Nephron progenitor cell (in vitro differentiated cells): Measurements from ENCODE around the gene IRF2BP2.

ENCODE experiments used
- DNase-seq: peaks from one replicate; pipeline ENCODE4 v3.0.0; 2021
- H3K27ac Mint-ChIP-seq: 2 replicates; pipeline ENCODE4 v1.8.0; 2021; ENCODE audit warnings: mild to moderate bottlenecking, moderate library complexity, mixed read lengths
- H3K27me3 Mint-ChIP-seq: 2 replicates; pipeline ENCODE4 v1.8.0; 2021; ENCODE audit warnings: mild to moderate bottlenecking, low read depth, mixed read lengths; ENCODE audit not compliant: poor library complexity
- H3K36me3 Mint-ChIP-seq: 2 replicates; pipeline ENCODE4 v1.8.0; 2021; ENCODE audit warnings: low read depth, mixed read lengths
- H3K4me1 Mint-ChIP-seq: 2 replicates; pipeline ENCODE4 v1.8.0; 2021; ENCODE audit warnings: mixed read lengths
- H3K4me3 Mint-ChIP-seq: 2 replicates; pipeline ENCODE4 v1.8.0; 2021; ENCODE audit warnings: mild to moderate bottlenecking, moderate library complexity, mixed read lengths
- H3K9me3 Mint-ChIP-seq: 2 replicates; pipeline ENCODE4 v1.8.0; 2021; ENCODE audit warnings: mild to moderate bottlenecking, moderate library complexity, mixed read lengths
- TF ChIP-seq, protein P1 (sequence below): fragments of 200-600 bp; sonication (generic); IDR thresholded peaks from 2 replicates; pipeline ENCODE4 v1.5.0; 2021; ENCODE audit warnings: antibody characterized with exemption

Gene IRF2BP2

DNA sequence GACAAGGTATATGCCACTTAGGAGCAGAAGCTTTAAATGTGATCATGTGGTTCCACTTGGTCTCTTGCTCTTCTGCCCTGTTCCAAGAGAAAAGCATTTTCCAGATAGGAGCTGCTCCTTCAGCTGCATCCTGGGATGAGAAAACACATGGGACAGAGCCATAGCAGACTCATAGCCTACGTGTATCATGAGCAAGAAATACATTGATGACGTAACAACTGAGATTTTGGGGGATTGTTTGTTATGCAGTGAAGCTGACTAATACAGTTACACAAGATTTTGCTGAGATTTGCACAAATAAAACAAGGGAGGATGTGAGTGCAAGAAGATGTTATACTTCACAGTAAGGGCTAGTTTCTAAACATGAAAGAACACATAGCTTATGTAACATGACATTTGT, 36.0 kb upstream of the IRF2BP2 start:
- H3K27me3 Mint-ChIP-seq = peaks cover 19% of the 10 kb centered on the region
- H3K27ac Mint-ChIP-seq = no peak overlapping the region
- peaks cover 10% of the 10 kb centered on the region for H3K9me3 Mint-ChIP-seq
- no peak for DNase-seq
- H3K36me3 Mint-ChIP-seq = no peaks in the 10 kb centered on the region
- TF ChIP-seq, protein P1, sequence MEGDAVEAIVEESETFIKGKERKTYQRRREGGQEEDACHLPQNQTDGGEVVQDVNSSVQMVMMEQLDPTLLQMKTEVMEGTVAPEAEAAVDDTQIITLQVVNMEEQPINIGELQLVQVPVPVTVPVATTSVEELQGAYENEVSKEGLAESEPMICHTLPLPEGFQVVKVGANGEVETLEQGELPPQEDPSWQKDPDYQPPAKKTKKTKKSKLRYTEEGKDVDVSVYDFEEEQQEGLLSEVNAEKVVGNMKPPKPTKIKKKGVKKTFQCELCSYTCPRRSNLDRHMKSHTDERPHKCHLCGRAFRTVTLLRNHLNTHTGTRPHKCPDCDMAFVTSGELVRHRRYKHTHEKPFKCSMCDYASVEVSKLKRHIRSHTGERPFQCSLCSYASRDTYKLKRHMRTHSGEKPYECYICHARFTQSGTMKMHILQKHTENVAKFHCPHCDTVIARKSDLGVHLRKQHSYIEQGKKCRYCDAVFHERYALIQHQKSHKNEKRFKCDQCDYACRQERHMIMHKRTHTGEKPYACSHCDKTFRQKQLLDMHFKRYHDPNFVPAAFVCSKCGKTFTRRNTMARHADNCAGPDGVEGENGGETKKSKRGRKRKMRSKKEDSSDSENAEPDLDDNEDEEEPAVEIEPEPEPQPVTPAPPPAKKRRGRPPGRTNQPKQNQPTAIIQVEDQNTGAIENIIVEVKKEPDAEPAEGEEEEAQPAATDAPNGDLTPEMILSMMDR = no peak
- H3K4me3 Mint-ChIP-seq = no peak overlapping the region
- H3K4me1 Mint-ChIP-seq = peaks cover 8% of the 10 kb centered on the region

- Mint-ChIP-seq H3K9me3 (peaks cover 10% of the 10 kb centered on the region), H3K36me3 (no peaks in the 10 kb centered on the region), H3K4me1 (peaks cover 8% of the 10 kb centered on the region), H3K27me3 (peaks cover 20% of the 10 kb centered on the region), H3K27ac (no peak overlapping the region), H3K4me3 (no peak overlapping the region)
- no peak for DNase-seq
- TF ChIP-seq, protein P1 = no peak
Observed at GRCh38 chr1:234645474-234645953, 35.5 kb upstream of the IRF2BP2 start.

DNA sequence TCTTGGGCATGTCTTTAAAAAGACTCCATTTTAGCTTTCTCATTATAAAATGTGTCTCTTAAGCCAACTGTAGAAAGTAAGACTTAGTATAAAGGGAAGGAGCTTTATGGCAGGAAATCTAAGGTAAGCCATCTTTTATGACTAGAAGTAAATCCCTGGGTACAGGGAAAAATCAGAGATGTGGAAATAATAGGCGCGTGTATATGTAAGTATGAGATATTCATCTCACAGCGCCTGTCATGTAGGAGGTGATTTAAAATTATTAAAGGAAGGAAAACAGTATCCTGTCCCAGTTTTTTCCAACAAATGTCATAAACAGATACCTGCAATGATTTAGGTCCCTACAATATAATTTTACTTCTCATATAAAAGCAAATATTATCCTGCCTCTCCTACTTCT, 35.0 kb upstream of the IRF2BP2 start:
- TF ChIP-seq, protein P1 = no peak
- H3K36me3 Mint-ChIP-seq = no peaks in the 10 kb centered on the region
- peaks cover 10% of the 10 kb centered on the region for H3K9me3 Mint-ChIP-seq

GRCh38 chr1:234643850-234644134, 33.8 kb upstream of the IRF2BP2 start:
- Mint-ChIP-seq H3K9me3 (peaks cover 12% of the 10 kb centered on the region), H3K4me1 (peaks cover 8% of the 10 kb centered on the region), H3K27ac (no peak overlapping the region), H3K4me3 (no peak overlapping the region), H3K27me3 (peaks cover 15% of the 10 kb centered on the region), H3K36me3 (no peaks in the 10 kb centered on the region)
- TF ChIP-seq, protein P1 = no peak
- DNase-seq = no peak

More for the DNA sequence above, 35.0 kb upstream of the IRF2BP2 start:
- DNase-seq = no peak
- peaks cover 8% of the 10 kb centered on the region for H3K4me1 Mint-ChIP-seq
- no peak overlapping the region for H3K27ac Mint-ChIP-seq
- H3K4me3 Mint-ChIP-seq = no peak overlapping the region
- H3K27me3 Mint-ChIP-seq = peaks cover 20% of the 10 kb centered on the region

DNA sequence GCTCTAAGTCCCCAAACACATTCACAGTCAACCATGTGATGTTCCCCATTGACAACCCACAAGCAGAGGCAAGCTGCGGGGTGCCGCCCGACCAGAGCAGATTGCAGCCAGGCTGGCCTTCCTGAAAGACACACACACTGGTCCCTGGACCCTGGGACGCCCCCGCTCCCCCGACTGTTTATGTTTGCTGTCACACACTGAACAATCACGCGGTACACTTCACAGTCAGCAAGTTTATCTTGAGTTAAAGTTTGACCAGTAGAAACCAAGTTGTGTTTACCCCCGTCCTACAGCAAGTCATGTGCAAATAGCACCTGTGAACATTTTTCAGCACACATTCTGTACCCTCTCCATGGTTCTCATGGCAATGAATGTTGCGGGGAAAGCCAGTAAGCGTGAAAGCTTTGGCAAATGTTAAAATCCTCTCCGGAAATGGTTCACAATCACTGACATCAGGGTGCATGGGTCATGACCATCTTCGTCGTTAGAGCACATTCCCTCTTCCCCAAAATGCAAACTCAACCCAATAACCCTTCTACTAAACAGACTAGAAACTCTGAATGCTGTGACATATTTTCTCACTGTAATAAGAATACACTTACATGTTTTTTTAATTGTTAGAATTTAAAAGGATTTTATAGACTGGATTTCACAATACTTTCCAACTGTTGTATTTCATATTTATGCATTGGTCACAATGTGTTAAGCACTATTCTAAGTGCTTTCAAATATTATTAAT, 33.3 kb upstream of the IRF2BP2 start:
- Mint-ChIP-seq H3K27me3 (peaks cover 12% of the 10 kb centered on the region), H3K36me3 (no peaks in the 10 kb centered on the region), H3K9me3 (peaks cover 12% of the 10 kb centered on the region), H3K27ac (no peak overlapping the region), H3K4me3 (no peak overlapping the region), H3K4me1 (peaks cover 8% of the 10 kb centered on the region)
- no peak for DNase-seq
- TF ChIP-seq, protein P1 = no peak

DNA sequence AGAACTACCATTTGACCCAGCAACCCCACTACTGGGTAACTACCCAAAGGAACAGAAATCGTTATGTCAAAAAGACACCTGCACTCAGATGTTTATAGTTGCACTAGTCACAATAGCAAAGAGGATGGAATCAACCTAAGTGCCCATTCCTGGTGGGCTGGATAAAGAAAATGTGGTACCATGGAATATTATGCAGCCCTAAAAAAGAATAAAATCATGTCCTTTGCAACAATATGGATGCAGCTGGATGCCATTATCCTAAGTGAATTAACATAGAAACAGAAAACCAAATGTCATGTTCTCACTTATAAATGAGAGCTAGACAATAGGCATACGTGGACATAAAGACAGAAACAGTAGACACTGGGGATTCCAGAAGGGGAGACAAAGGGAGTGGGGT, 32.5 kb upstream of the IRF2BP2 start:
- TF ChIP-seq, protein P1 = no peak
- no peak for DNase-seq
- Mint-ChIP-seq H3K4me3 (no peak overlapping the region), H3K27me3 (peaks cover 12% of the 10 kb centered on the region), H3K27ac (no peak overlapping the region), H3K9me3 (peaks cover 12% of the 10 kb centered on the region), H3K4me1 (peaks cover 8% of the 10 kb centered on the region), H3K36me3 (no peaks in the 10 kb centered on the region)
